Smooth muscle cell (in vitro differentiated cells): ENCODE results near the gene SEZ6L. TPM values are rescaled to one million over a fixed set of nuclear protein-coding genes. Genes with fewer than 3 reads are reported as not detected.

Experiments
- DNase-seq: peaks from one replicate; lab custom pipeline; 2025; ENCODE audit not compliant: unreplicated experiment; lab: John Stamatoyannopoulos, UW
- H2AFZ ChIP-seq: fragments of 200-600 bp; sonication (generic); 2 replicates; pipeline ENCODE4 v1.6.0; 2016; ENCODE audit warnings: antibody characterized with exemption, low read depth, mild to moderate bottlenecking
- H3F3A ChIP-seq: fragments of 200-600 bp; sonication (generic); 2 replicates; pipeline ENCODE4 v1.6.0; 2017; ENCODE audit warnings: antibody characterized with exemption, low read depth
- H3K27ac ChIP-seq: fragments of 200-600 bp; sonication (generic); 2 replicates; pipeline ENCODE4 v1.5.1; 2016; ENCODE audit warnings: low read depth, mild to moderate bottlenecking
- H3K27me3 ChIP-seq: fragments of 200-600 bp; sonication (generic); 2 replicates; pipeline ENCODE4 v1.6.1; 2016; ENCODE audit warnings: low read depth, mild to moderate bottlenecking
- H3K36me3 ChIP-seq: fragments of 200-600 bp; sonication (generic); 2 replicates; pipeline ENCODE4 v1.5.1; 2016; ENCODE audit warnings: low read depth
- H3K4me1 ChIP-seq: fragments of 200-600 bp; sonication (generic); 2 replicates; pipeline ENCODE4 v1.5.1; 2016; ENCODE audit warnings: low read depth
- H3K4me2 ChIP-seq: fragments of 200-600 bp; sonication (generic); 2 replicates; pipeline ENCODE4 v1.6.0; 2016; ENCODE audit warnings: mild to moderate bottlenecking
- H3K4me3 ChIP-seq: fragments of 200-600 bp; sonication (generic); 2 replicates; pipeline ENCODE4 v1.5.1; 2016; ENCODE audit warnings: mild to moderate bottlenecking
- H3K79me2 ChIP-seq: fragments of 200-600 bp; sonication (generic); 2 replicates; pipeline ENCODE4 v1.6.0; 2016; ENCODE audit warnings: low read depth, mild to moderate bottlenecking
- H3K9ac ChIP-seq: fragments of 200-600 bp; sonication (generic); 2 replicates; pipeline ENCODE4 v1.6.0; 2016; ENCODE audit warnings: low read depth
- H3K9me3 ChIP-seq: fragments of 200-600 bp; sonication (generic); replicated peaks from 2 replicates; pipeline ENCODE4 v1.5.1; 2016; ENCODE audit warnings: low read depth
- H4K20me1 ChIP-seq: fragments of 200-600 bp; sonication (generic); 2 replicates; pipeline ENCODE4 v1.6.0; 2016; ENCODE audit warnings: low read depth
- WGBS: methylation state at CpG from one replicate; pipeline ENCODE4 v1.1.7; 2016; ENCODE audit warnings: low lambda C conversion rate; 5-methylcytosine and 5-hydroxymethylcytosine counted together
- polyA plus RNA-seq: library from polyadenylated mRNA; unstranded; fragments of >200 nt; fragmentation: Nextera tagmentation; extraction: Ambion mirVana; gene quantifications from 2 replicates; pipeline ENCODE4 v1.2.1, GENCODE V29; 2016
- total RNA-seq: library from RNA; depleted of rRNA; stranded (reverse); fragments of >200 nt; gene quantifications from 2 replicates; pipeline ENCODE4 v1.2.3, GENCODE V29; 2014
- TF ChIP-seq, protein P1 (sequence below): fragments of 200-600 bp; sonication (generic); IDR thresholded peaks from 2 replicates; pipeline ENCODE4 v1.5.1; 2017; ENCODE audit warnings: borderline replicate concordance, mild to moderate bottlenecking, antibody characterized with exemption; ENCODE audit not compliant: insufficient read depth, poor library complexity, severe bottlenecking

SEZ6L gene
- total and polyA plus RNA-seq, 2 experiments from 2014 or later, result 2.1 TPM

DNA sequence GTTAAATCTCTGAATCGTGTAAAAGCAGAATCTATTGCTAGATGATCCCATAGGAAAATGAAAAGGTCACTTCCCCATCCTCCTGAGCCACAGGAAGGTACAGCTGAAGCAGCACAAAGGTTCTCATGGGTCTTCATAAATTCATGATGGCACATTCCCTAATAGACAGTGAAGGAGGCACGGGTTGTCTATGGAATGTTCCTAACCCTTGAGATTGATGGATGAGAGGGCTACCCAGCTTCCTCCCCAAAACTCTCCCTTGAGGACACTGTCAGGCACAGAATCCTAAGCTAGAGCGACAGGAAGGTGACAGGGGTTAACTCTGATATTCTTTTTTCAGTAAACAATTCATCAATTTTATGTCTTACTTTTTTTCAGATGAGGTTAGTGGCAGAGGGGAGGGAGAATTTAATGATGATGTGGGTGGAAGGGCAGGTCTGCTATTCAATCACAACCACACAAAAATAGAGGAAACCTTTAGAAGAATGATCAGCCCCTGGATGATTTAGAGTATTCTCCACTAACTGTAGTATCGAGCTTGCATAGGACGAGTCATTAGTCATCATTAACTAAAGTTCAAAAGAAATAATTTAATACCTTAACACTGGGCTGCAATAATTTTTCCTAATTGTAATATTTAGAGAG is 33.1 kb downstream of the SEZ6L start:
- Histone ChIP-seq H3K9ac (no peak overlapping the region), H3F3A (no peaks in the 10 kb centered on the region), H3K27me3 (no peaks in the 10 kb centered on the region), H3K9me3 (no peaks in the 10 kb centered on the region), H3K4me1 (no peaks in the 10 kb centered on the region), H3K4me3 (no peak overlapping the region), H3K79me2 (no peaks in the 10 kb centered on the region), H4K20me1 (no peaks in the 10 kb centered on the region), H2AFZ (no peak overlapping the region), H3K36me3 (no peaks in the 10 kb centered on the region), H3K4me2 (no peak overlapping the region), H3K27ac (no peak overlapping the region)
- 90% methylated on average over 5 of the region's 5 CpGs for WGBS
- TF ChIP-seq, protein P1, sequence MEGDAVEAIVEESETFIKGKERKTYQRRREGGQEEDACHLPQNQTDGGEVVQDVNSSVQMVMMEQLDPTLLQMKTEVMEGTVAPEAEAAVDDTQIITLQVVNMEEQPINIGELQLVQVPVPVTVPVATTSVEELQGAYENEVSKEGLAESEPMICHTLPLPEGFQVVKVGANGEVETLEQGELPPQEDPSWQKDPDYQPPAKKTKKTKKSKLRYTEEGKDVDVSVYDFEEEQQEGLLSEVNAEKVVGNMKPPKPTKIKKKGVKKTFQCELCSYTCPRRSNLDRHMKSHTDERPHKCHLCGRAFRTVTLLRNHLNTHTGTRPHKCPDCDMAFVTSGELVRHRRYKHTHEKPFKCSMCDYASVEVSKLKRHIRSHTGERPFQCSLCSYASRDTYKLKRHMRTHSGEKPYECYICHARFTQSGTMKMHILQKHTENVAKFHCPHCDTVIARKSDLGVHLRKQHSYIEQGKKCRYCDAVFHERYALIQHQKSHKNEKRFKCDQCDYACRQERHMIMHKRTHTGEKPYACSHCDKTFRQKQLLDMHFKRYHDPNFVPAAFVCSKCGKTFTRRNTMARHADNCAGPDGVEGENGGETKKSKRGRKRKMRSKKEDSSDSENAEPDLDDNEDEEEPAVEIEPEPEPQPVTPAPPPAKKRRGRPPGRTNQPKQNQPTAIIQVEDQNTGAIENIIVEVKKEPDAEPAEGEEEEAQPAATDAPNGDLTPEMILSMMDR, result no peak
- no peak for DNase-seq

DNA sequence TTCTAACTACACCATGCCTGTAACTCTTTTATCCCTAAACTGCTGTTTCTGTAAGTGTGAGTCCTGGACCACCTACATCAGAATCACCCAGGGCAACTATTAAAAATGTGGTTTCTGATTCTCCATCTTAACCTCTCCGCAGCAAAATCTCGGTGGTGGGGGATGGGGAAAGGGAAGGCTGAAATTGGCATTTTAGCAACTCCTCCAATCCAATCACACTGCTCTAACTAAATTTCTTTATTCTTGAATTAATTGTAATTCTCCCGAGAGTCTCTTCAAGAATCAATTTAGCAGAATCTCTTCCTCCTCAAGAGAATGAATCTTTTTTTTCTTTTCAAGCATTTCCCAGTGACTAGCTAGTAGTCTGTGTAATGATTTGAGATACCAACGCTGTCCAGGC is 36.2 kb downstream of the SEZ6L start:
- no peaks in the 10 kb centered on the region for H3K27me3 ChIP-seq
- no peaks in the 10 kb centered on the region for H3K36me3 ChIP-seq
- no peak overlapping the region for H3K4me3 ChIP-seq
- H3K4me2 ChIP-seq, result no peak overlapping the region
- no peaks in the 10 kb centered on the region for H3F3A ChIP-seq
- TF ChIP-seq, protein P1, result no peak
- H4K20me1 ChIP-seq, result no peaks in the 10 kb centered on the region
- H3K27ac ChIP-seq, result no peak overlapping the region
- no peaks in the 10 kb centered on the region for H3K79me2 ChIP-seq
- H2AFZ ChIP-seq, result no peak overlapping the region
- no peaks in the 10 kb centered on the region for H3K9me3 ChIP-seq
- no peak overlapping the region for H3K9ac ChIP-seq
- H3K4me1 ChIP-seq, result no peaks in the 10 kb centered on the region
- WGBS, result 88% methylated on average over 4 of the region's 4 CpGs
- no peak for DNase-seq

DNA sequence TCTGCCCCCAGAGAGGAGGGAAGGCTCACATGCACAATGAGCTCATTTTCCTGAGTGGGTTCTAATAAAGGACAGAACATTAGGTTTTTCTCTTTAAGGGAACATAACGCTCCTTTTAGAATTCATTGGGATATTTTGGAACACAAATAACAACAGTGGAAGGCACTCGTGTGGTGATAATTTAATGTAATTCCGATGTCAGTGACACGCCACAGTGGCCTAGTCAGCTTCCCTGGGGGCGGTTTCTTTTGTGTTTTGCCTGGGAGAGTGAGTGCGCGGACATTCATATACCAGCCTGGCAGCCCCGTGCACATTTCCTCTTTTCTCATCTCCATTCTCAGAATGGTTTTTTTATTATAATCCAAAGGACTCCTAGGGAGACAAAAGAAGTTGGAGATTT is 41.1 kb downstream of the SEZ6L start:
- no peaks in the 10 kb centered on the region for H3K4me1 ChIP-seq
- no peaks in the 10 kb centered on the region for H3K9me3 ChIP-seq
- WGBS, result 84% methylated on average over 8 of the region's 8 CpGs
- no peak overlapping the region for H3K4me3 ChIP-seq
- no peaks in the 10 kb centered on the region for H3K79me2 ChIP-seq
- DNase-seq, result no peak
- no peaks in the 10 kb centered on the region for H3F3A ChIP-seq
- TF ChIP-seq, protein P1, result no peak
- H3K4me2 ChIP-seq, result no peak overlapping the region
- H2AFZ ChIP-seq, result no peak overlapping the region
- no peaks in the 10 kb centered on the region for H4K20me1 ChIP-seq
- H3K27ac ChIP-seq, result no peak overlapping the region
- H3K27me3 ChIP-seq, result peaks cover 7% of the 10 kb centered on the region
- no peak overlapping the region for H3K9ac ChIP-seq
- no peaks in the 10 kb centered on the region for H3K36me3 ChIP-seq

DNA sequence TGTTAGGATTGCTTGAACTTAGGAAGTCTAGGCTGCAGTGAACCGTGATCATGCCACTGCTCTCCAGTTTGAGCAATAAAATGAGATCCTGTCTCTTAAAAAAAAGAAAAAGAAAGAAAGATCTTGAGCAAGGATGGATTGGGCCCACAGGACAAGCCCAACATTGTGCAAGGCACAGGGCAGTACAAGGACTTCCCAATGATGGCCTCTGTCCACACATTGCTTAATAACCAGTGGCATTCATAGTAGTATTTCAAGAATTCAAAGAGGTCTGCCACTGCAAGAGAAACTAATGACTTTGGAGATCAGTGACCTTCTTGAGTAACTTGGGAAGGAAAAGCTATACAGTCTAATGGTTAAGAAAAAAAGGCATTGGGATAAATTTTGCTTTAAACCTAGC is 44.6 kb downstream of the SEZ6L start:
- Histone ChIP-seq H3K4me3 (no peak overlapping the region), H3K4me1 (peaks cover 4% of the 10 kb centered on the region), H3K79me2 (no peaks in the 10 kb centered on the region), H4K20me1 (no peaks in the 10 kb centered on the region), H3K36me3 (no peaks in the 10 kb centered on the region), H2AFZ (no peak overlapping the region), H3F3A (no peaks in the 10 kb centered on the region), H3K27me3 (peaks cover 7% of the 10 kb centered on the region), H3K9me3 (no peaks in the 10 kb centered on the region), H3K4me2 (no peak overlapping the region), H3K27ac (no peak overlapping the region), H3K9ac (no peak overlapping the region)
- DNase-seq, result no peak
- TF ChIP-seq, protein P1, result no peak
- 88% methylated on average over 1 of the region's 1 CpG for WGBS
